ENCODE measurements around the gene SART3.
"Not testable (repeated sequence)": the region's sequence is repeated elsewhere in the genome, so short reads cannot be mapped to it uniquely, and the experiment has no call there.

Gene SART3

DNA sequence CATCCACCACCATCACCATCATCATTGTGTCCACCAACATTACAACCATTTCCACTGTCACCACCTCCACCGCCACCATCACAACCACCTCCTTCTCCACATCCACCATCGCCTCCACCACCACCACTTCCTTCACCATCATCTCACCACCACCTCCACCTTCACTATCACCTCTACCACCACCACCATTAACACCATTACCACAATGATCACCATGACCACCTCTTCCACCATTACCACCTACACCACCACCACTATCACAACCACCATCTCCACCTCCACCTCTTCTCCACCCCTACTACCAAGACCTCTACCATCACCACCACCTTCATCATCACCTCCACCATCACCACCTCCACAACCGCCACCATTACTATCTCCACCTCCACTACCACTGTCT, 17.8 kb upstream of the SART3 start:
- no peak for DNase-seq

DNA sequence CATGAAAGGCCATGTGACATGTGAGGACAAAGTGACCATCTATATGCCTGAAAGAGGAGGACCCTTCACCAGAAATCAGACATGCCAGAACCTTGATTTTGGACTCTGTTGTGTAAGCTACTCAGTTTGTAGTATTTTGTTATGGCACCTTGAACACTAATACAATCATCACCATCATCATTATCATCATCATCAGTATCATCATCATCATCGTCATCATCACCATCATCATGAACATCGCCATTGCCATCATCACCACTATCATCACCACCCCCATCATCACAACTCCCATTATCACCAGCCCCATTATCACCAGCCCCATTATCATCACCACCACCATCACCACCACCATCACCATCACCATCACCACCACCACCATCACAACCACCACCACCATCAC, 17.3 kb upstream of the SART3 start:
- no peak for DNase-seq

DNA sequence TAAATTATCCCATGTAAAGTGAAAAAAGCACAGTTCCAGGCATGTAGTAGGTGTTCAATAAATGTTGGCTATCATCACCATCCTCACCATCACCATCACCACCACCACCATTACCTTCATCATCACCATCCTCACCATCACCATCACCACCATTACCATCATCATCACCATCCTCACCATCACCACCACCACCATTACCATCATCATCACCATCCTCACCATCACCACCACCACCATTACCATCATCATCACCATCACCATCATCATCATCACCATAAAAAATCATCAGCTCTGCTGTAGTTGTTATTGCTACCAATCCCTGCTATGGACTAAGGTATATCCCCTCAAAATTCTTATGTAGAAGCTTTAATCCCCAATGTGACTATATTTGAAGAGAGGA, 16.5 kb upstream of the SART3 start:
- DNase-seq = no peak

DNA sequence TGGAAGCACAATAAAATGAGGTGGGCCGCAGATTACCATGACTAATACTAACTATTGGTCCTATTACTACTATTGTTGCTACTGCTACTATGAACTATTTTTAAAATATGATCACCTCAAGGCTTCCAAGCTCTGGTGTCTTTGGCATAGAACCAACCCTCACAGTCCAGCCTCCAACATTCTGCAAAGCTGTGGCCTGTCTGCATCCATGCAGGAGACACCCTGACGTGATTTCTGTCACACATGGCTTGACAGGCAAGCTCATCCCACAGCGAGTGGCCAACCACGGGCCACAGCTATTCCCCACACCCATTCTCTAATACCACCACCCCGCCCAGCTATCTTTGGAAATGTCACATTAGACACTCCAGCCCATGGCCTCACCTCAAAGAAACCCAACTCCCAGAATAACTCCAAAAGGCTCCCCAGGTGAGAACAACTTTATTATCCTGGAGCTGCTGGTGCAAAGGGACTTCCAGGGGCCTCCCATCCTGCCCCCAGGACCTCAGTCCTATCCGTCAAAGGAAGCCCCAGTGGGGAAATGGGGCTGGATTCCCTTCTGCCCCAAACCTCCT, 15.8 kb upstream of the SART3 start:
- DNase-seq = no peak

DNA sequence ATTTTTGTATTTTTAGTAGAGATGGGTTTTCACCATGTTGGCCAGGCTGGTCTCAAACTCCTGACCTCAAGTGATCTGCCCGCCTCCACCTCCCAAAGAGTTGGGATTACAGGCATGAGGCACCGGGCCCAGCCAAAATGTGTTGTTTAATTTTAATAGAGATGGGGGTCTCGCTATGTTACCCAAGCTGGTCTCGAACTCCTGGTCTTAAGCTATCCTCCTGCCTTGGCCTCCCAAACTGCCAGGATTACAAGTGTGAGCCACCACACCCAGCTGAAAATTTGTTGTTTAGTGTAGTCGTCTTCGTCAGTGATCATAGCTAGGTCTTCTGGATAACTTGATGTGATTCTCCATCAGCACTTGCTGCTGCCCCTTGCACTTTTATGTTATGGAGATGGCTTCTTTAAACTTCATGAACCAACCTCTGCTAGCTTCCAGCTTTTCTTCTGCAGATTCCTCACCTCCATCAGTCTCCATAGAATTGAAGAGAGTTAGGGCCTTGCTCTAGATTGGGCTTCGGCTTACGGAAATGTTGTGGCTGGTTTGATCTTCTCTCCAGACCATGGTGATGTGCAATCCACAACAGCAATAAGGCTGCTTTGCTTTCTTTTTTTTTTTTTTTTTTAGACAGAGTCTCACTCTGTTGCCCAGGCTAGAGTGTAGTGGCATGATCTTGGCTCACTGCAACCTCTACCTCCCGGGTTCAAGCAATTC, 14.4 kb upstream of the SART3 start:
- DNase-seq = no peak

DNA sequence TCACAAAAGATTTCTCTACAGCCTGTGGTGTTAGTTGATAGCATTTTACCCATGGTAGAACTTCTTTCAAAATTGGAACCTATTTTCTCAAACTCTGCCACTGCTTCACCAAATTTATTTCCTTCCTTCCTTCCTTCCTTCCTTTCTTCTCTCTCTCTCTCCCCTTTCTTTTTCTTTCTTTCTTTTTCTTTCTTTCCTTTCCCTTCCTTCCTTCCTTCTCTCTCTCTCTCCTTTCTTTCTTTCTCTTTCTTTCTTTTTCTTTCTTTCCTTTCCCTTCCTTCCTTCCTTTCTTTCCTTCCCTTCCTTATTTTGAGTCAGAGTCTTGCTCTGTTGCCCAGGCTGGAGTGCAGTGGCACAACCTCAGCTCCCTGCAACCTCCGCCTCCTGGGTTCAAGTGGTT, 13.3 kb upstream of the SART3 start:
- not testable (repeated sequence) for DNase-seq

DNA sequence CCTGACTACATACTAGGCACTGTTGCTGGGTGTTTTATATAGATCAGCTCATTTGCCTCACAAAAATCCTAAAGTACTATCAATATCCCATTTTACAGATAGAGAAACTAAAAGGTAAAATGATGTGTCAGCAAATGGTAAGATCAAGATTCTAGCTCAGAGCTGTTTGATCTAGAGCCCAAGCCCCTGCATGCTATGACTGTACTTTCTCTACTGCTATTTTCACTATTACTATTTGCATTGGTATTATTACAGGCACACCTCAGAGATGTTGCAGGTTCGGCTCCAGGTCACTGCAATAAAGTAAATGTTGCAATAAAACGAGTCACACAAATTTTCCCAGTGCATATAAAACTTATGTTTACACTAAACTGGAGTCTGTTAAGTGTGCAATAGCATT, 12.3 kb upstream of the SART3 start:
- no peak for DNase-seq

DNA sequence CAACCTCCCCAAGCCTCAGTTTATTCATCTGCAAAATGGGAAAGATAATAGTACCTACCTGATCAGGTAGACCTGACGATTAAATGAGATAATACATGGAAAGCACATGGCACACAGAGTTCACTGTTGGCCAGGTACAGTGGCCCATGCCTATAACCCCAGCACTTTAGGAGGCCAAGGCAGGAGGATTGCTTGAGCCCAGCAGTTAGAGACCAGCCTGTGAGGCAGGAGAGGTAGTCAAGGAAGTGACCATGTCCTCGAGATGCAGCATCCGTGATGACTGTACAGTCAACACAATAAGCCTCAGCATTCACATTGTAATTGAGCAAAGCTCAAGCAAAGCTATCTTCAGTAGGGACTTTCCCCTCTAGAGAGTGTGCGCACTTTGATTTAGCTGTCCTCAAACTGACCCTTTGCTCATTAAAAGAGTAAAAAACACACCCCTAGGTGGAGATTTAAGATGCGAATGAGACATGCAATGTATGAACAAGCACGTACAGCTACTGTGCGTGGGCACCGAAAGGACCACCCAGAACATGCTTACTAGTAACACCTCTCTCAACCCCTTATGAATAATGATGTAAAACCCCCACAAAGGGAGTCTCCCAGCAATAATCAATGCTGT, 11.3 kb upstream of the SART3 start:
- no peak for DNase-seq

DNA sequence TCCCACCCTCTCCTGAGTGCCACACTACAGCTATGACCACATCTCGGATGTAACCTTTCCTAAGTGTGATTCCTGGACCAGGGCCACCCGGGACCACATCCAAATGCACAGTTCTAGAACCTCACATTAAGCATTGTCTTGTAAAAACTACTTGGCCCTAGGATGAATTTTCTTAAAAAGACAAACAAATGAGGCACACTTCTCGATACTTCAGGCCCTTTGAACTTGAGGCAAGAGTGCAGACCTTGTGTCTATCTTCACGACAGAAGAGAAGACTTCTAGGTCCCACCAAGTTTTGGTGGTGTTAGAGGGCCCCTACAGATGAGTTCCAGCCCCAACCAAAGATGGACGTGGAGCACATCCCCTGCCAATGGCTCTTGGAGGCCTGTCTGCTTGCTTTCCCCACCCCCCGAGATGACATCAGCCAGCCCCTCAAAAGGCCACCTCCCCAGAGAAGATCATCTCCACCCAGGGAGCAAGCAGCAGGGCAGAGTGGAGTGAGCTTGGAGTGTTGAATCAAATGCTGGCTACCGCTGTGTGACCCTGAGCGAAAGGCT, 10.7 kb upstream of the SART3 start:
- no peak for DNase-seq

DNA sequence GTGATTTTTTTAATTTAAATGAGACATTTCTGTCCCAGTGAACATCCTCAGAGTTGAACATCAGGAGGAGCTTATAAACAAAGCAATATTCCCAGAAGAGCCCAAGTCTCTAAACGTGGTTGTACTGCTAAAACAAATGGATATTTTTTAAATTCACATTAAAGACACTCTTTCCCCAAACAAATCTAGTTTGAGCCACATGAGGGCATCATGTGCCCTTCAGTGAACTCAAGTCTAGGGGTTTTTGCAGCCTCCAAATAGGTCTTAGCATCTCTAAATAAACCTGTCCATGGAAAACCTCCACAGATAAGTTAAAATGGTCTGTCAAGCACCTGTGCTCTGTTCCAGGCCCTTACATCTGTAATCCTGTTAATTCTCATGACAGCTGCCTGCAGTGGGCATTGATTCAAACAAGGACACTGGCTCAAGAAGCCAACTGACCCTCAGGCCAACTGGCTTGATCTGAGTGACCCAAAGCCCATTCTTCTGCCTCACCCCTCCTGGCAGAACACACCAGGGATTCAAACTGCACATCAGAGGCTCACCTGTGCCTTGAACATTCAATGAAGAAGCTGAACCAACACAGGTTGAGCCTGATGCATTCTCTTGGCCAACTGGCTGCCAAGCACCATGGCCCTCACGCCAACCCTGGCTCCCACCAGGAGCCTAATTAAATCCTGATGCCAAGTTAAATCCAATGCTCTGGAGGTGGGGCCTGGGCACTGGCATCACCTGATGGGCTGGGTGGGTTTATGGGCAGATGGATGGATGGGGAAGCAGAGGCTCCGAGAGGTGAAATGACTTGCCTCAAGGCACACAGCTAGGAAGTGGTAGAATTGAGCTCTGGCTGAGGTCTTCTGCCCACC, 10.0 kb upstream of the SART3 start:
- DNase-seq = no peak

DNA sequence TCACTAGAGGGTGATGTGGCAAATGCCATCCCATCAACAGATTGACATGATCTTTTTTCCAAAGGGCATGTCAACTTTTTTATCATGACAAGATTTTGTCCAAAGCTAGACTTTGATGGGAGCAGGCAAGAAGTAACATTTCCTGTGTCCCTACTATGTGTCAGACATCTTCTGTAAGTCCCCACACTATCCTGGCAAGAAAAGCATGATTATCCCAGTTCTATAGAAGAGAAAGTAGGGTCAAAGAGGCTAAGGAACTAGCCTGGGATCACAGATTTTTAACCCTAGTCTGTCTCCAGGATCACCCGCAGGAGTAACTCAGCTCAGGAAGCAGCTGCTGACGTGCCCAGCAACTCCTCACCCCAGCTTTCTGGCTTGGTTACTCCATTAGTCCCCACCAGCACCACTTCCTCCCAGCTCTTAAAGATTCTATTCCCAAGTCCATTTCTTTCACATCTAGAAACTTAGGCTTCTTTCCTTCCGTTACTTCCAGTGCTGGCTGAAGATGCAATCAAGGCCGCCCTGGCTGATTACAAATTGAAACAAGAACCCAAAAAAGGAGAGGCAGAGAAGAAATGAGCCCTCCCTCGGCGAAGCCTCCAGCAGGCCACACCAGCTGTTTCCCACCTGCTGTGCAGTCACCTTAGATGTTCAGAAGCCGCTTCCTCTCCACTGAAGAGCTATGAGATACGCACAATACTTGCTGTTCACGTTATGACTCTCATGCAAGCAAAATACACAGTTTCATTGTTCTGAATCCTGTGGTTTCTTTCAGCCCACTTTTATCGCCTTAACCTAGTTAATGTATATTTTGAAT, 7.6 kb upstream of the SART3 start:
- DNase-seq = peak; percentile 54

DNA sequence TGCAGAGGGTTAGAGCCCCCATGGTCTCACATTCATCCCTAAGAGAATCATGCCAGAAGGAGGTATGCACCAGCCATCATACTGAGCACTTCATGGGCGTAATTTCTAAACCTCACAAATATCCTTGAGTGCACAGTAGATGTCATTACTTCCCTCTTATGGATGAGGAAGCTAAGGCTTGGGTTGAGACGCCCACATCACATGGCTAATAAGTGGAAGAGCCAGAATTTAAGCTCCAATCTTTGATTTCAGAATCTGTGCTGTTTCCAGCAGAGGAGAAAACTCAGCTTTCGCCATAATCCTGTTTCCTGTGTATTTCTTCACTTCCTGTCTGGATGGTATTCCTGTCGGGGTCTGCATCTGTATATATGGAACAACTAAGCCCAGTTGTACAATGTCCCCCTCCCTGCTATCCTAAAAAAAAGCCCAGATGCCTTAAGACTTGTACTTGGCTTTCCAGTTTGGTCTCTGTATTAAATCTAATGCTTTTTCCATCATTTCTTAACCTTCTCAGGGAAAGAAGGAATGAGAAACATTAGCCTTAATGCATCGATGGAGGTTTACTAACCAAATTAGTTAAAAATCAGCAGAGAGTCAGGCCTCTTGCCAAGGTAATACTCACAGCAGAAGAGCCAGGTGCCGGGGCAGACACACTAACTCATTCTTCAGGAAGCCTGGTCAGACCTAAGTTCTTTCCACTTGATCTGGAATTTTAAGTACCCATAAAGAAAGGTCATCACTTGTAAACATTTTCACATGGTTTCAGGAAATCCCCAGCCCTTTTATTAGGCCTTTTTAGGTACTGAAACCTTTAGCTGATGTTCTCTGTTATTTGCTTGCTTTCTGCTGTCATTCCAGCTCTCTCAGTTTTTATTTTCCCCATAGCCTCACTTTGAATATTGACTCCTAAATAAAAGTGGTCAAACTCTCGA, 6.7 kb upstream of the SART3 start:
- no peak for DNase-seq

DNA sequence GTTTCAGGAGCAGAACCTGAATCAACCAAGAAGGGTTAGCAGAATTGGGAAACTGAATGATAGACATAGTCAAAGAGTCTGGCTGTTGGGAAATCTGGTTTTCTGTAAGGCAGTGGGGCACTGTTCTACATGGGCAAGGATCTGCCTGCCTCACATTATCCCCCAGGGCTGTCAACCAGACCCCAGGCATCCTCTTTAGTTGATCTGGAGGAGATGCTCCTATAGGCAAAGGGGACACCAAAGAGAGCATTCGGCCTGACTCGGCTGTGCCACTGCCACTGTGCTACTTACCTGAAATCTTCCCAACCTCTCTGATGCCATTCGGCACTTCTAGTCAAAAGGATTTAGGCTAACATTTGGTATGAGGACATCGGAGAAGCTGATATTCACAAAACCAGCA, 5.5 kb upstream of the SART3 start:
- DNase-seq = no peak

DNA sequence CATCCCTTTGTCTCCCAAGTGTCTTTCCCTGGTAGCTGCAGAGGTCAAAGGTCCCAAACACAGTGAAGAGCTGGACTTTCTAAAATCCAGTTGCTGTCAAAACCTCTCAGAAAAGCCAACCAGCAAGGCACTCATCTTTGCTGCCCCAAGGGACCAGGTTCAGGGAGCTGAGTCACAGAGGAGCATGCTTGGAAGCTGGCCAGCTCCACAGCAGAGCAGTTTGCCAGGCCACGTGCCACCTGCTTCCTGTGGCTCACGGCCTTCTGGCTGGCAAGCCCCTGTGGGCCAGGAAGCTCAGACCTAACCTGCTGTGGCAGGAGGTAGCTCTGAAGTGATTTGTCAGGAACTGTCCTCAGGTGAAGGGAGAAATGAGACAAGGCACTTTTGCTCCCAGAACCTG, 5.0 kb upstream of the SART3 start:
- DNase-seq = peak; percentile 63

DNA sequence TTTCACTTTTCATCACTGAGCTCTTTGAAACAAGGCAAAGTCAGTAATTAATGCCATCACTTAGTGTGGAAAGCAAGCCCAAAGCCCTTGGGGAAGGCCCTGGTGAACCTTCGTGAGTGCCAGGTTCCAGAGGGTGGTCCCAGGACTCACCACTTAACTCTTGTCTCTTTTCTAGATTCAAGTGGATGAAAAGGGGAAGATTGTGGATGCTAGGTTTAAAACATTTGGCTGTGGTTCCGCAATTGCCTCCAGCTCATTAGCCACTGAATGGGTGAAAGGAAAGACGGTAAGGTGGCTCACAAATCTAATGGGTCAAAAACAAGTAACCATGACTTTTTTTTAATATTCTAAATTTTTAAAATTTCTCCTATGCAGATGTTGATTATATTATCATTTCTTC, 4.2 kb upstream of the SART3 start:
- DNase-seq = no peak

DNA sequence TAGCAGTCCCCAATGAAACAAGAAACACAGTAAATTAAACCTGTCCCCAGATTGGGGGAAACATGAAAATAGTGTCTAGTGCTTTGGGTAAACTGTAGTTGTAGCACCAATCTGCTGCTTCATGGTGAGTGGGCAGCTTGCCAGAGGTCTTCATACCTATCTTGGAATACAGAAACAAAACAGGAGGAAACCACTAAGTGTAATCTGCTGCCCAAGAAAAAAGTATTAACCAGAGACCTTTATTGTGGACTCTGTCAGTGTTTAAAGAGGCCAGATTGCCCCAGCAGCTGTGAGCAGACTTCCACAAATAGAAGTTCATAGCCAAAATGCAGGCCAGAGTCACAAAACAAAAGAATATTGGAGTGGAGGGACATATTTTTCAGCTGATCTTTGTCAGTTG, 3.8 kb upstream of the SART3 start:
- DNase-seq = no peak

DNA sequence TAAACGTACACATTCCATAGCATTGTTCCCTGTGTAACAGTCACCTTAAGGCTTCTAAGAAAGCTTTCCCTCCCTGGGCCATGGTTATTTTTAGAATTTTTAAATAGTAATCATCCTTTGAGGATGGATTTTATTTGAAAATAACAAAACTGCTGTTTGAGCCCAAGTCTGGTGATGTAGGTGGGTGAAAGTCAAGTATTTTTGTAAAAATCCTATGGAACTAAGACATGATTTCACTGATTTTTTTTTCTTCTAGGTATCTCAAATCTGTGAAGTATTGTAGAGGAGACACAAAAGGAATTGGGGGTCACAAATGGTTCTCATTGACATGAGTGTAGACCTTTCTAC, 2.8 kb upstream of the SART3 start:
- no peak for DNase-seq

DNA sequence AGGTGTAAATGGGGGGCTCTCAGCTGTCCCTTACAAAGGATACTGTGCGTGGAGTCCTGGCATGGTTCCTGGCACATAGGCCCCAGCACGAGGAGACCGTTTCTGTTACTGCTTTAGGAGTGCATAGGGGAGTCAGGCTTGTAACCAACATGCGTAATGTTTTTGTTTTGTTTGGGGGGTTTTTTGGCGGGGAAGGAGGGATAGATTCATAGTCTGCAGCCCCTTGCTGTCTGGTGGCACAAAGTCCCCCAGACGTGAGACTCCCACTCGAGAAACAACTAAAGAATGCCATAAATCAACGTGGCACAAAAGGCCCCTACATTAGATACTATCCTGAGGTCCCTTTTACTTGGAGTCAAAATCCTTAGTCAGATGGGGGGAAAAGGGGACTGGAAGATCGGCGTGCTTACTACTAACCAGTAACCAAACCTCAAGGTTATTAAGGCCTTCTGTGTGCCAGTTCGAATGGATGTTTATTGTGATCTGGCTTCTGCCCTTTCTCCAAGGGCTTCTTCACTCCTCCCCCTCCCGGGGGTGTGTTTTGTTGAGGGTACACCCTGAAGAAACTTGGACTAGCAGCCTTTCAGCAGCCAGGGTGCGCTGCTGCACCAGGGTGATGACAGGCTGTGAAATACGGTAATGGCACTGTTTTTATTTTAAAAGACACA, 2.3 kb upstream of the SART3 start:
- DNase-seq = peak; percentile 83

DNA sequence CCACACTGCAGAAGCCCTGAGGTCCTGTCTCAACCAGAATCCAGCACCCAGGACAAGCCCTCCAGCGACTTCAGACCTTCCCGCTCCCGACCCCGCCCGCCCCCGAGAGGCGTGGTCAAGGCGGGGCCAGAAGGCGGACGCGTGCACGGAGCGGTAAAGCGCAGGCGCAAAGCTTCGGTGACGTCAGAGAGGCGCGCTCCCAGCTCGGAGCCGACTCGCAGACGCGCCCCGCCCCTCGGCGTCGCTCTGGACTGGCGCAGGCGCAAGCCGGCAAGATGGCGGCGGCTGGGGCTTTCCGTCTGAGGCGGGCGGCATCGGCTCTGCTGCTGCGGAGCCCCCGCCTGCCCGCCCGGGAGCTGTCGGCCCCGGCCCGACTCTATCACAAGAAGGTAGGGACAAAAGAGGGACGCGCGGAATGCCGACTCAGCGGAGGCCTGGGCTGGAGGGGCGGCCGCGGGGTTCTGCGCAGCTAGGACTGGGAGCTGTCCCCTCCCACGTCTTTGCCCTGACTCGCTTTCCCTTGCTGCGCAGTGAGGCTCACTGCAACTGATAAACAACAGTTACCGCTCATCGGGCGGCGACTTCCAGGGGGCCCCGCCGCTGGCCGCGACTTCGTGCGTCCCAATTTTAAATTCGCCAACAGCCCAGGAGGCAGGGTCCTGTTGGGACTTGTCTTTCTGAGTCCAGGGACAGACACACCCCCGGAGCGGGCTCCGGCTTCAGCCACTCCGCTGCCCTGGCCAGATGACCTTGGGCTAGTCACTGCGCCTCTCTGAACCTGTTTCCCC, 1.6 kb upstream of the SART3 start, which contains the start of gene ISCU:
TSS of gene ISCU (plus strand) at position 249 of the 788 bp plus-strand sequence. CDS start at position 276, 27 bp downstream.
- peak; percentile 99 for DNase-seq

DNA sequence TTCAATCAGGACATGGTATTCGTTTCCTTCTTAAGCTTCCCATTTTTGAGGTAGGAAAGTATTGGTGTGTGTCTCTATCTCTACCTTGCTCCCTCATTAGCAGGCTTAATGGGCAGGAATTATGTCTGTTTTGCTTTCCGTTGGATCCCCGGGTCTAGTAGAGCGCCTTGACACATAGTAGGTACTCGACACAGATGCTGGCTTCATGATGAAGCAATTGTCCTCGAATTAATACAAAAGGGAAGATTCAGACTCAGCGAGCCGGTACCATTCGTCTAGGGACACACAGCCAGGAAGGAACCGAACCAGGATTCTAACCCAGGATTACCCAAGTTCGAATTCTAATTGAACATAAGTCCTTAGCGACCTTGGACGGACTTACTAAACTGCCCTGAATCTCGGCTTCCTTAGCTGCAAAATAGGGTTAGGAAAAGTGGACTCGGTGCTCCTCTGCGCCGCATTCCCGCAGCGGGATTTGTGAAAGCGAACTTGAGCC, 927 bp upstream of the SART3 start:
- DNase-seq = no peak
